ENCODE data around the gene MATN1.

GRCh38 chr1:30721341-30721793 lies 2.0 kb downstream of the MATN1 start:
- TF ChIP-seq CTCF (IDR thresholded peaks at IDR 0.05) (no peak), POLR2A (IDR thresholded peaks at IDR 0.05) (no peak)

Measured in uterus (tissue), 2 donors.